K562 (cell line): ENCODE results near the gene SLC29A4. TPM values are rescaled to one million over a fixed set of nuclear protein-coding genes. Genes with fewer than 3 reads are reported as not detected.

ENCODE experiments used
- ATAC-seq: fragments of 200-7000 bp; cut with Tn5 transposase; 3 replicates; pipeline ENCODE4 v1.9.1; 2020; ENCODE audit warnings: moderate library complexity
- BruUV-seq: library from RNA; stranded (reverse); fragments of 400-500 nt; replicated peaks from 2 replicates; lab custom pipeline; 2021; lab: Mats Ljungman, UMichigan
- CTCF ChIA-PET: fragments of 300-600 bp; formaldehyde crosslinking; extraction: SDS; loops from one replicate; lab custom pipeline; 2021; ENCODE audit warnings: low intra/inter-chr PET ratio; lab: Yijun Ruan, JAX
- POLR2A ChIA-PET: fragments of 300-600, 350-650 bp; sonication (Branson Sonifier 250); formaldehyde crosslinking; extraction: SDS; loops from one replicate; lab custom pipeline; 2021; ENCODE audit warnings: antibody characterized with exemption, inconsistent platforms; lab: Yijun Ruan, JAX
- DNase-seq, 4 experiments: peaks; one replicate each; pipeline versions ENCODE4 v3.0.0 to v3.0.0-alpha.2; 2011 to 2018; ENCODE audit warnings: low spot score in 3 of 4, mixed read lengths in 3 of 4; ENCODE audit errors: extremely low read depth in 1 of 4
- FAIRE-seq: peaks from 2 replicates; lab custom pipeline; 2011; peaks lifted over from hg19 to GRCh38; lab: Jason Lieb, UNC
- H2AFZ ChIP-seq: 2 replicates; pipeline ENCODE4 v1.6.0; 2011; ENCODE audit warnings: low read depth, low read length, control low read depth, inconsistent platforms
- H3K27ac ChIP-seq: fragments of 200-600 bp; 3 replicates; pipeline ENCODE4 v1.8.0; 2011; ENCODE audit warnings: low read depth, mild to moderate bottlenecking, control low read depth, inconsistent platforms, low read length, moderate library complexity, mixed read lengths; ENCODE audit errors: extremely low read depth
- H3K27me3 ChIP-seq, 2 experiments: fragments of 300-600 bp in 1 of 2; 2 replicates in 1 of 2; 3 replicates in 1 of 2; pipeline versions ENCODE4 v1.6.0 to v1.8.0; 2011; ENCODE audit warnings: inconsistent platforms in 2 of 2, low read length in 2 of 2, mild to moderate bottlenecking in 1 of 2, mixed read lengths in 1 of 2, moderate library complexity in 1 of 2; ENCODE audit not compliant: control insufficient read depth in 2 of 2, insufficient read depth in 2 of 2
- H3K36me3 ChIP-seq: fragments of 300-600 bp; 3 replicates; pipeline ENCODE4 v1.8.0; 2011; ENCODE audit warnings: mild to moderate bottlenecking, low read length, inconsistent platforms; ENCODE audit not compliant: control insufficient read depth, insufficient read depth
- H3K4me1 ChIP-seq, 2 experiments: fragments of 200-600 bp in 1 of 2; replicated peaks in 1 of 2; 2 replicates in 1 of 2; 3 replicates in 1 of 2; pipeline versions ENCODE4 v1.5.1 to v1.8.0; 2011; ENCODE audit warnings: inconsistent platforms in 2 of 2, low read length in 2 of 2, mild to moderate bottlenecking in 1 of 2, mixed read lengths in 1 of 2, moderate library complexity in 1 of 2; ENCODE audit not compliant: control insufficient read depth in 2 of 2, insufficient read depth in 2 of 2
- H3K4me2 ChIP-seq: 2 replicates; pipeline ENCODE4 v1.6.1; 2011; ENCODE audit warnings: low read length, control low read depth, inconsistent platforms, mixed read lengths; ENCODE audit not compliant: insufficient read depth
- H3K4me3 ChIP-seq: fragments of 200-600 bp; sonication (generic), shearing (Covaris generic); 2 replicates; pipeline ENCODE4 v1.5.1; 2016; ENCODE audit warnings: control low read depth, inconsistent platforms
- H3K79me2 ChIP-seq: fragments of 200-600 bp; 3 replicates; pipeline ENCODE4 v1.8.0; 2011; ENCODE audit warnings: low read length, inconsistent platforms; ENCODE audit not compliant: control insufficient read depth, insufficient read depth
- H3K9ac ChIP-seq, 2 experiments: 2 replicates each; pipeline versions ENCODE4 v1.6.0 to v1.6.1; 2011; ENCODE audit warnings: low read depth in 2 of 2, low read length in 2 of 2, control low read depth in 1 of 2, inconsistent platforms in 1 of 2, mild to moderate bottlenecking in 1 of 2, mixed read lengths in 1 of 2; ENCODE audit not compliant: insufficient read depth in 1 of 2
- H3K9me1 ChIP-seq: one replicate; pipeline ENCODE4 v1.6.0; 2011; ENCODE audit warnings: inconsistent platforms, mild to moderate bottlenecking, low read length, moderate library complexity; ENCODE audit not compliant: control insufficient read depth, insufficient read depth
- H3K9me3 ChIP-seq: replicated peaks from 2 replicates; pipeline ENCODE4 v1.5.1; 2011; ENCODE audit warnings: low read depth, low read length, inconsistent platforms; ENCODE audit not compliant: control insufficient read depth, insufficient read depth
- H4K20me1 ChIP-seq: replicated peaks from 2 replicates; pipeline ENCODE4 v1.6.1; 2011; ENCODE audit warnings: low read length, inconsistent platforms, mixed read lengths; ENCODE audit not compliant: control insufficient read depth, insufficient read depth
- POLR3G ChIP-seq: IDR thresholded peaks from 2 replicates; pipeline ENCODE4 v1.6.1; 2011; ENCODE audit not compliant: insufficient read length, insufficient replicate concordance; ENCODE audit errors: extremely low read depth
- ZNF165 ChIP-seq: fragments of 250-450 bp; sonication (Bioruptor Pico); IDR thresholded peaks from 2 replicates; pipeline ENCODE4 v1.4.0; 2020; ENCODE audit warnings: borderline replicate concordance
- WGBS: fragments of 100-300 bp; shearing (Covaris generic); methylation state at CpG from one replicate; pipeline ENCODE4 v1.1.6; 2016; ENCODE audit warnings: low coverage, mixed read lengths; ENCODE audit not compliant: insufficient coverage; ENCODE audit errors: missing lambda C conversion rate; 5-methylcytosine and 5-hydroxymethylcytosine counted together
- in situ Hi-C: fragments of 300-500 bp; cut with MboI; formaldehyde crosslinking; loops from 4 replicates; pipeline ENCODE4 v1.15.0; 2018; ENCODE audit warnings: inconsistent platforms, mixed read lengths
- intact Hi-C: fragments of 100-400 bp; cut with micrococcal nuclease; formaldehyde crosslinking; loops from 2 replicates; pipeline ENCODE4 v1.14.2; 2022
- polyA plus RNA-seq, 8 experiments: library from polyadenylated mRNA; depleted of rRNA in 4 of 8; stranded (reverse) in 5 of 8; unstranded in 3 of 8; fragments of >200 nt; fragmentation: Nextera tagmentation in 2 of 8; fragmentation: Illumina TruSeq in 1 of 8; extraction: Ambion mirVana in 2 of 8; extraction: Trizol in 1 of 8; gene quantifications; 2 replicates each; pipeline versions ENCODE4 v1.2.1 to v1.2.3, GENCODE V29; 2011 to 2014; ENCODE audit warnings: inconsistent platforms in 1 of 8, missing spikeins in 1 of 8
- total RNA-seq, 7 experiments: library from RNA; depleted of rRNA in 6 of 7; stranded (reverse); fragments of >200 nt in 6 of 7; fragmentation: Illumina TruSeq in 2 of 7; extraction: Trizol in 2 of 7; gene quantifications; 2 replicates each; pipeline versions ENCODE4 v1.2.1 to v1.2.3, GENCODE V29; 2011 to 2021; ENCODE audit warnings: low replicate concordance in 1 of 7

Gene SLC29A4
- total and polyA plus RNA-seq, 9 of the 15 experiments (the other 6 are each of a cell fraction or from before 2014, with no cell fraction given) = 0.01 to 1.2 (median 0.37) TPM

DNA sequence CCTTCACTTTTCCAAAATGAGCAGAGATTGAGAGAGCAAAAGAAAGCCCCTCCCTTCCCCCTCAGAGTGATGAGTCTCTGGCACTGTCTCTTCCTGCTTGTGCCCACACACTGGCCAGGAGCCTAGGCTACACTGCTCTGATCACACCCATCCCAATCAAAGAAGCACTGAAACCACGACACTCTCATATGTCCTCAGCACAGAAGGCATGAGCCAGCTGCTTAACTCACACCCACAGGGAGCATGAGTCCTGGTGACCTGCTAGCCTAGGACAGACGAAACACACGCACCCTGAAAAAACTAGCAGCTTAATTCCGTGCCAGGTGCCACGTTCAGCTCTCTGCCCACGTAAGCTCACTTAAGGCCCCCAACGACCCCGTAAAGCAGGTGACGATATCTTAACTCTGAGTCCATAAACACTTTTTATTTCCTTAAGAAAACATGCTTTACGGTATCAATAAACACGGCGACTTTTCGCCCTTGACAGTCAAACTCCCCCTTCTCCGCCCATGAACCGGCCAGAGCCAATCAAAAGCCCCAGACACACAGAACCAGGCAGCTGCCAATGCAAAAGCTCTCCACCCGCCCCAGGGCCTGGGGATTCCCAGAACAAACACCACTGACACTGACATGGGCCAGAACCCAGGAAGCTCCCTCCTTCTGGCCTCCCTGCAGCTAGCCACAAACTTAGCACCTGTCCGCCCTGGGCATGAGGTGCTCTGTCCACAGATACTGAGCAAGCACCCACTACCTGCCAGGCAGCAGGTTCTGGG lies 71.9 kb downstream of the SLC29A4 start:
- H3K27me3 ChIP-seq = no peaks in the 10 kb centered on the region
- peaks cover 40% of the 10 kb centered on the region; the same call in 2 of the 3 replicates for H3K36me3 ChIP-seq
- ATAC-seq (no peak), DNase-seq (no peak), FAIRE-seq (peak; percentile 26)
- no peak overlapping the region for H3K4me3 ChIP-seq
- CTCF ChIA-PET = no interaction called here
- H3K79me2 ChIP-seq = no peaks in the 10 kb centered on the region
- no peak overlapping the region for H3K4me2 ChIP-seq
- BruUV-seq = no TSS peak
- 89% methylated on average over 16 of the region's 17 CpGs for WGBS
- H3K4me1 ChIP-seq = peaks cover 0 to 6% of the 10 kb centered on the region in 2 experiments; a peak in 2 of 5 replicates
- no peaks in the 10 kb centered on the region for H3K9me3 ChIP-seq
- 0 out of 2 replicates have a peak, but pooled peaks cover 7% of the 10 kb centered on the region for H4K20me1 ChIP-seq
- in situ Hi-C loops = loop anchor here (10.0 kb wide), 1 partner anchor 320 kb away; no protein-coding TSS in a partner anchor
- no peak overlapping the region for H3K27ac ChIP-seq
- H3K9ac ChIP-seq = no peak overlapping the region
- intact Hi-C loops = no loop called here
- no peak overlapping the region for H2AFZ ChIP-seq
- H3K9me1 ChIP-seq = no peaks in the 10 kb centered on the region
- POLR2A ChIA-PET = interaction anchor here (0.6 to 1.0 kb wide), 3 partner anchors 13 to 172 kb away, joined by 3 read pairs; no protein-coding TSS in a partner anchor
- TF ChIP-seq POLR3G (no peak), ZNF165 (CRISPR knock-in tag) (no peak)
- TF ChIP-seq, all 486 proteins: peak for 0

Other genes with a start within 250 kb of the SLC29A4 start
- gene RBAK, start 237.1 kb upstream of the SLC29A4 start, total RNA-seq (2014; rRNA removed) = 6.3 and 7.1 TPM in 2 replicates
- gene RBAK, start 237.1 kb upstream of the SLC29A4 start, total RNA-seq (2014; rRNA removed; fragmentation: Illumina TruSeq; extraction: Trizol) = 12.7 and 15.9 TPM in 2 replicates
- gene RBAK, start 237.1 kb upstream of the SLC29A4 start, total RNA-seq (2015; rRNA removed; fragmentation: Illumina TruSeq; extraction: Trizol) = 11.7 and 13.2 TPM in 2 replicates
- 9.8 and 11.2 TPM in 2 replicates for gene RBAK, start 237.1 kb upstream of the SLC29A4 start, total RNA-seq (2021)
- 10.1 and 10.4 TPM in 2 replicates for gene RBAK, start 237.1 kb upstream of the SLC29A4 start, polyA plus RNA-seq (2011; rRNA removed)
- gene RBAK, start 237.1 kb upstream of the SLC29A4 start, polyA plus RNA-seq (2014; fragmentation: Illumina TruSeq; extraction: Trizol) = 8.9 and 10.2 TPM in 2 replicates
- gene RBAK, start 237.1 kb upstream of the SLC29A4 start, polyA plus RNA-seq (2014; fragmentation: Nextera tagmentation; extraction: Ambion mirVana) = 1 to 10 TPM; 2.7 to 3.3 TPM
- 5.6 and 7.4 TPM in 2 replicates for gene RBAK, start 237.1 kb upstream of the SLC29A4 start, polyA plus RNA-seq (2014; rRNA removed)
- 40.0 and 41.1 TPM in 2 replicates for gene WIPI2, start 92.7 kb upstream of the SLC29A4 start, total RNA-seq (2014; rRNA removed)
- gene WIPI2, start 92.7 kb upstream of the SLC29A4 start, total RNA-seq (2014; rRNA removed; fragmentation: Illumina TruSeq; extraction: Trizol) = 33.9 and 39.1 TPM in 2 replicates
- 31.7 and 35.1 TPM in 2 replicates for gene WIPI2, start 92.7 kb upstream of the SLC29A4 start, total RNA-seq (2015; rRNA removed; fragmentation: Illumina TruSeq; extraction: Trizol)
- 55.0 and 59.4 TPM in 2 replicates for gene WIPI2, start 92.7 kb upstream of the SLC29A4 start, total RNA-seq (2021)
- 91.6 and 92.9 TPM in 2 replicates for gene WIPI2, start 92.7 kb upstream of the SLC29A4 start, polyA plus RNA-seq (2011; rRNA removed)
- 53.2 and 54.7 TPM in 2 replicates for gene WIPI2, start 92.7 kb upstream of the SLC29A4 start, polyA plus RNA-seq (2014; fragmentation: Illumina TruSeq; extraction: Trizol)
- gene WIPI2, start 92.7 kb upstream of the SLC29A4 start, polyA plus RNA-seq (2014; fragmentation: Nextera tagmentation; extraction: Ambion mirVana) = 1 to 10 TPM; 7.9 to 8.0 TPM
- gene WIPI2, start 92.7 kb upstream of the SLC29A4 start, polyA plus RNA-seq (2014; rRNA removed) = 56.2 and 60.8 TPM in 2 replicates
- 14.3 and 18.0 TPM in 2 replicates for gene TNRC18, start 140.9 kb downstream of the SLC29A4 start, total RNA-seq (2014; rRNA removed)
- 10.8 and 12.1 TPM in 2 replicates for gene TNRC18, start 140.9 kb downstream of the SLC29A4 start, total RNA-seq (2014; rRNA removed; fragmentation: Illumina TruSeq; extraction: Trizol)
- gene TNRC18, start 140.9 kb downstream of the SLC29A4 start, total RNA-seq (2015; rRNA removed; fragmentation: Illumina TruSeq; extraction: Trizol) = 19.8 and 23.5 TPM in 2 replicates
- gene TNRC18, start 140.9 kb downstream of the SLC29A4 start, total RNA-seq (2021) = 29.8 and 43.2 TPM in 2 replicates
- 3.2 and 4.2 TPM in 2 replicates for gene TNRC18, start 140.9 kb downstream of the SLC29A4 start, polyA plus RNA-seq (2011; rRNA removed)
- 22.3 and 22.7 TPM in 2 replicates for gene TNRC18, start 140.9 kb downstream of the SLC29A4 start, polyA plus RNA-seq (2014; fragmentation: Illumina TruSeq; extraction: Trizol)
- gene TNRC18, start 140.9 kb downstream of the SLC29A4 start, polyA plus RNA-seq (2014; fragmentation: Nextera tagmentation; extraction: Ambion mirVana) = under 1 TPM; 0.03 TPM
- gene TNRC18, start 140.9 kb downstream of the SLC29A4 start, polyA plus RNA-seq (2014; rRNA removed) = 19.2 and 27.2 TPM in 2 replicates
- gene FBXL18, start 230.9 kb downstream of the SLC29A4 start, total RNA-seq (2014; rRNA removed) = 3.5 and 4.5 TPM in 2 replicates
- gene FBXL18, start 230.9 kb downstream of the SLC29A4 start, total RNA-seq (2014; rRNA removed; fragmentation: Illumina TruSeq; extraction: Trizol) = 1.4 and 1.5 TPM in 2 replicates
- 2.6 and 2.7 TPM in 2 replicates for gene FBXL18, start 230.9 kb downstream of the SLC29A4 start, total RNA-seq (2015; rRNA removed; fragmentation: Illumina TruSeq; extraction: Trizol)
- 13.4 and 14.2 TPM in 2 replicates for gene FBXL18, start 230.9 kb downstream of the SLC29A4 start, total RNA-seq (2021)
- gene FBXL18, start 230.9 kb downstream of the SLC29A4 start, polyA plus RNA-seq (2011; rRNA removed) = 1.2 and 3.0 TPM in 2 replicates
- gene FBXL18, start 230.9 kb downstream of the SLC29A4 start, polyA plus RNA-seq (2014; fragmentation: Illumina TruSeq; extraction: Trizol) = 2.2 and 3.2 TPM in 2 replicates
- gene FBXL18, start 230.9 kb downstream of the SLC29A4 start, polyA plus RNA-seq (2014; fragmentation: Nextera tagmentation; extraction: Ambion mirVana) = under 1 TPM; 0.25 to 0.31 TPM
- gene FBXL18, start 230.9 kb downstream of the SLC29A4 start, polyA plus RNA-seq (2014; rRNA removed) = 5.2 and 5.7 TPM in 2 replicates
- gene ACTB, start 247.7 kb downstream of the SLC29A4 start, total RNA-seq (2014; rRNA removed) = 1,050 and 1,578 TPM in 2 replicates
- gene ACTB, start 247.7 kb downstream of the SLC29A4 start, total RNA-seq (2014; rRNA removed; fragmentation: Illumina TruSeq; extraction: Trizol) = 1,330 and 1,372 TPM in 2 replicates
- gene ACTB, start 247.7 kb downstream of the SLC29A4 start, total RNA-seq (2015; rRNA removed; fragmentation: Illumina TruSeq; extraction: Trizol) = 1,064 and 1,131 TPM in 2 replicates
- 3,434 and 3,475 TPM in 2 replicates for gene ACTB, start 247.7 kb downstream of the SLC29A4 start, total RNA-seq (2021)
- 394 and 1,035 TPM in 2 replicates for gene ACTB, start 247.7 kb downstream of the SLC29A4 start, polyA plus RNA-seq (2011; rRNA removed)
- gene ACTB, start 247.7 kb downstream of the SLC29A4 start, polyA plus RNA-seq (2014; fragmentation: Illumina TruSeq; extraction: Trizol) = 3,161 and 3,227 TPM in 2 replicates
- gene ACTB, start 247.7 kb downstream of the SLC29A4 start, polyA plus RNA-seq (2014; fragmentation: Nextera tagmentation; extraction: Ambion mirVana) = 1,000 to 10,000 TPM; 1,484 to 2,232 TPM
- 1,030 and 1,055 TPM in 2 replicates for gene ACTB, start 247.7 kb downstream of the SLC29A4 start, polyA plus RNA-seq (2014; rRNA removed)